ENCODE data around the gene BAG5. TPM values are rescaled to one million over a fixed set of nuclear protein-coding genes. Genes with fewer than 3 reads are reported as not detected.

Gene BAG5
- total RNA-seq, 1 donor from 2014 or later, result 39.9 TPM

- H3K4me3 Mint-ChIP-seq (ENCODE audit: unreplicated experiment), result no peak overlapping the region
- H3K9me3 Mint-ChIP-seq (ENCODE audit: unreplicated experiment), result no peaks in the 10 kb centered on the region
- peaks cover 3% of the 10 kb centered on the region for H3K36me3 Mint-ChIP-seq (ENCODE audit: low read depth, unreplicated experiment)
- no peak for TF ChIP-seq CTCF (IDR thresholded peaks at IDR 0.05; ENCODE audit: unreplicated experiment)
- H3K27ac Mint-ChIP-seq (ENCODE audit: unreplicated experiment), result peak overlapping the region; percentile 30
- no peak for DNase-seq (ENCODE audit: low spot score)
- peaks cover 19% of the 10 kb centered on the region for H3K27me3 Mint-ChIP-seq (ENCODE audit: unreplicated experiment)
- H3K4me1 Mint-ChIP-seq (ENCODE audit: unreplicated experiment), result peaks cover 22% of the 10 kb centered on the region
Measured at GRCh38 chr14:103604620-103605019, 42.2 kb upstream of the BAG5 start.

- H3K36me3 Mint-ChIP-seq (ENCODE audit: low read depth, unreplicated experiment), result peaks cover 7% of the 10 kb centered on the region
- no peaks in the 10 kb centered on the region for H3K9me3 Mint-ChIP-seq (ENCODE audit: unreplicated experiment)
- peaks cover 9% of the 10 kb centered on the region for H3K4me1 Mint-ChIP-seq (ENCODE audit: unreplicated experiment)
- peaks cover 3% of the 10 kb centered on the region for H3K27me3 Mint-ChIP-seq (ENCODE audit: unreplicated experiment)
- H3K4me3 Mint-ChIP-seq (ENCODE audit: unreplicated experiment), result no peak overlapping the region
- no peak overlapping the region for H3K27ac Mint-ChIP-seq (ENCODE audit: unreplicated experiment)
- DNase-seq (ENCODE audit: low spot score), result no peak
- no peak for TF ChIP-seq CTCF (IDR thresholded peaks at IDR 0.05; ENCODE audit: unreplicated experiment)
Measured at GRCh38 chr14:103600503-103600902, 38.0 kb upstream of the BAG5 start.

DNA sequence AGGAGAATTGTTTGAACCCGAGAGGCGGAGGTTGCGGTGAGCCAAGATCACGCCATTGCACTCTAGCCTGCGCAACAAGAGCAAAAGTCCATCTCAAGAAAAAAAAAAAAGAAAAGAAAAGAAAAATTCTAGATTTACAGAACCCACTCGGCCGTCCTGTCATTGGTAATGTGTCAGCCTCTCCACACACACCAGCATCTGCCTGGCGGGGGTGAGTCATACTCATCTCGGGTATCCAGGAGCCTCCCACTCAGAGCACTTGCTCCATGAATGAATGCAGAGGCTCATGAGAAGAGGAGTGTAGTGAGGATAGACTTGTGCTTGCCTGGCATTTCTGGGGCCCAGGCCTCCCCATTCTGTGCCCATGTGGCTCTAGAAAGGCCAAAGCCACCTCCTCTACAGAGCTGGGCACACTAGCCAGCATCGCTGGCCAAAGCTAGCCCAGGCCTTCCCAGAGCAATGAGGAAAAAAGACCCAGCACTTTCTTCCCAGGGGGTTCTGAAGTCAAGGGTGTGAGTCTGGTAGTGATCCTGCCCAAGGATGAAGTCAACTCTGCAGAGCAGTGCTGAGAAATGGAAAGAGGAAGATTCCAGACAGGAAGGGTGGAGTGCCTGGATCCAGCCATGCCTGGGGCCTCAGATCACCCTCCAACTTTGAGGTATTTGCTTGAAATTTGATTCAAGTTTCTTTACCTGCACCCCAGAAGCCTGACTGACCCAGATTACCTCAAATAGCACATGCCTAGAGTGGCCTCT is 35.3 kb upstream of the BAG5 start:
- Mint-ChIP-seq H3K27ac (ENCODE audit: unreplicated experiment) (no peak overlapping the region), H3K4me3 (ENCODE audit: unreplicated experiment) (no peak overlapping the region), H3K36me3 (ENCODE audit: low read depth, unreplicated experiment) (peaks cover 7% of the 10 kb centered on the region), H3K9me3 (ENCODE audit: unreplicated experiment) (no peaks in the 10 kb centered on the region), H3K27me3 (ENCODE audit: unreplicated experiment) (no peaks in the 10 kb centered on the region), H3K4me1 (ENCODE audit: unreplicated experiment) (peaks cover 22% of the 10 kb centered on the region)
- DNase-seq (ENCODE audit: low spot score), result no peak
- TF ChIP-seq CTCF (IDR thresholded peaks at IDR 0.05; ENCODE audit: unreplicated experiment), result no peak

GRCh38 chr14:103594265-103594664 is 31.8 kb upstream of the BAG5 start:
- Mint-ChIP-seq H3K4me1 (ENCODE audit: unreplicated experiment) (peaks cover 22% of the 10 kb centered on the region), H3K4me3 (ENCODE audit: unreplicated experiment) (no peak overlapping the region), H3K9me3 (ENCODE audit: unreplicated experiment) (no peaks in the 10 kb centered on the region), H3K27me3 (ENCODE audit: unreplicated experiment) (no peaks in the 10 kb centered on the region), H3K36me3 (ENCODE audit: low read depth, unreplicated experiment) (peaks cover 9% of the 10 kb centered on the region), H3K27ac (ENCODE audit: unreplicated experiment) (peak overlapping the region; percentile 83)
- no peak for DNase-seq (ENCODE audit: low spot score)
- no peak for TF ChIP-seq CTCF (IDR thresholded peaks at IDR 0.05; ENCODE audit: unreplicated experiment)

DNA sequence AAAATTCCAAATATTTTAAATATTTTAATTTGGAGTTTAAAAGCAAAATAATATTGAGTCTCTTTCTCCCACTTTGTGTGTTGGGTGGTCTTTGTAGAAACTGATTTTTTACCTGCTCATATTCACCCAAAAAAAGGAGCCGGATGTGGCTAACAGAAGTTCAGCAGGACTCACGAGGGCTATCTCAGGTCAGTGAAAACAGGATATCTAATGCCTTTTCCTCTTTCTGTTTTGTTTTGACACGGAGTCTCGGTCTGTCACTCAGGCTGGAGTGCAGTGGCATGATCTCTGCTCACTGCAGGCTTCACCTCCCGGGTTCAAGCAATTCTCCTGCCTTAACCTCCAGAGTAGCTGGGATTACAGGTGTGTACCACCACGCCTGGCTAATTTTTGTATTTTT is 31.1 kb upstream of the BAG5 start:
- no peaks in the 10 kb centered on the region for H3K9me3 Mint-ChIP-seq (ENCODE audit: unreplicated experiment)
- DNase-seq (ENCODE audit: low spot score), result peak; percentile 17
- H3K4me1 Mint-ChIP-seq (ENCODE audit: unreplicated experiment), result peaks cover 22% of the 10 kb centered on the region
- peak overlapping the region; percentile 11 for H3K4me3 Mint-ChIP-seq (ENCODE audit: unreplicated experiment)
- H3K27ac Mint-ChIP-seq (ENCODE audit: unreplicated experiment), result peak overlapping the region; percentile 80
- peaks cover 9% of the 10 kb centered on the region for H3K36me3 Mint-ChIP-seq (ENCODE audit: low read depth, unreplicated experiment)
- no peaks in the 10 kb centered on the region for H3K27me3 Mint-ChIP-seq (ENCODE audit: unreplicated experiment)
- TF ChIP-seq CTCF (IDR thresholded peaks at IDR 0.05; ENCODE audit: unreplicated experiment), result no peak
